HG03159 (cell line): ENCODE data around the gene ADAMTS14.

Experiments used
- ATAC-seq: cut with Tn5 transposase; IDR thresholded peaks from one replicate; pipeline ENCODE4 v1.9.1; 2021; ENCODE audit warnings: mild to moderate bottlenecking, moderate library complexity; ENCODE audit not compliant: unreplicated experiment

ADAMTS14 gene

GRCh38 chr10:70688828-70689227 is 16.5 kb downstream of the ADAMTS14 start:
- no peak for ATAC-seq

DNA sequence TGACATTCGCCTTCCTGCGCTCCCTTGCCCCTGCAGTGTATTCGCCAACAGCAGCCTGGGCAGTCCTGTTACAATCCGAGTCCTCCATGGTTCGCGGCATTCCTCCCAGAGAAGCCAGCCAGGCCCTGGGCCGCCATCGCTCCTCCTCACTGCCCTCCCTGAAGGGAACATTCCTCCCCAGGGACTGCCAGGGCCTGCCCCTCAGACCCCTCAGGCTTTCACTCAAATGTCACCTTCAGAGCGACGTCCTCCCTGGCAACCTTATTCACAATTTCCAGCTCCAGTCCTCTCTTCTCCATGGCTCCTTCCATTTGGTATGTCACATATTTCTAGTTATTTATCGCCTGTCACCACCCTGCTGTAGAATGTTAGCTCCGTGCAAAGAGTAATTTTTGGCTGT is 17.4 kb downstream of the ADAMTS14 start:
- no peak for ATAC-seq

- ATAC-seq, result no peak
Observed at GRCh38 chr10:70690589-70690988, 18.3 kb downstream of the ADAMTS14 start.

DNA sequence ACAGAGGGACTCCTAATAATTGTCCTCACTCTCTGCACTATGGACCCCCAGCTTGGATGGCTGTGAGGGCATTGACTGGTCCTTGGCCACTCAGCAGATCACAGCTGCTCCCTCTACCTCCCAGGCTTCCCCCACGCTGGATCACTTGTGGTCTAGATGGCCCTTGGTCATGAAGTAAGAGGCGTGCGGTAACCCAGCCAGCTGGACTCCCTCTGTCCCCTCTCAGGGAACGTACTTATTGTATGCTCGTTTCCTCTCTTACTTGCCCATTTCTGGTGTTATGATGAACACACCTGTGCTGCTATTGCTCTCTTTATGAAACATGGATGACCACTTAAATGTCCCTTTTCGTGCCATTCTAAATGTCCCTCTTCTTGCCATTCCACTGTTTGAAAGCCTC is 19.3 kb downstream of the ADAMTS14 start:
- ATAC-seq, result no peak

DNA sequence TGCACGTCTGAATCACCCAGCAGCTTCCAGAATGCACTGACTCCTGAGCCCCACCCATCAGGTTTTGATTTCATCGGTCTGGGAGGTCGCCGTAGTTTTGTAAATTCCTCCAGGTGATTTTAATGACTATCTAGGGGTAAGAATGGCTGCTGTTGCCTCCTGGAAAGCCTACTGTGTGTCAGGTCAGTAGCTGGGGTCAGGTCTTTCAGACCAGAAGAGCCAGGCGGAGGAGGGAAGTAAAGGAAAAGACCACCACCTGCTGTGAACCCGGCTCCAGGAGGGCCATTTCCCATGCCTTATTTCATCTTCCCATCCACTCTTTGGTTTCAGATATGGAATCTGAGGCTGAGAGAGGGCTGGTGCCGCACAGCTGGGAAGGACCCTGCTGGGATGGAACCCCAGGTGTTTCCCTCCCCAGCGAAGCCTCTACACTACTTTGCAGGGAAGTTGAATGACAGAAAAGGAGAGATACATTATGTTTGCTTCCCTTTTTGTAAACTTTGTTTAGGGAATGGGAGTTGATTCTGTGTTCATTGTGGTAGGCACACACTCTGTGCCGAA is 19.8 kb downstream of the ADAMTS14 start:
- no peak for ATAC-seq

DNA sequence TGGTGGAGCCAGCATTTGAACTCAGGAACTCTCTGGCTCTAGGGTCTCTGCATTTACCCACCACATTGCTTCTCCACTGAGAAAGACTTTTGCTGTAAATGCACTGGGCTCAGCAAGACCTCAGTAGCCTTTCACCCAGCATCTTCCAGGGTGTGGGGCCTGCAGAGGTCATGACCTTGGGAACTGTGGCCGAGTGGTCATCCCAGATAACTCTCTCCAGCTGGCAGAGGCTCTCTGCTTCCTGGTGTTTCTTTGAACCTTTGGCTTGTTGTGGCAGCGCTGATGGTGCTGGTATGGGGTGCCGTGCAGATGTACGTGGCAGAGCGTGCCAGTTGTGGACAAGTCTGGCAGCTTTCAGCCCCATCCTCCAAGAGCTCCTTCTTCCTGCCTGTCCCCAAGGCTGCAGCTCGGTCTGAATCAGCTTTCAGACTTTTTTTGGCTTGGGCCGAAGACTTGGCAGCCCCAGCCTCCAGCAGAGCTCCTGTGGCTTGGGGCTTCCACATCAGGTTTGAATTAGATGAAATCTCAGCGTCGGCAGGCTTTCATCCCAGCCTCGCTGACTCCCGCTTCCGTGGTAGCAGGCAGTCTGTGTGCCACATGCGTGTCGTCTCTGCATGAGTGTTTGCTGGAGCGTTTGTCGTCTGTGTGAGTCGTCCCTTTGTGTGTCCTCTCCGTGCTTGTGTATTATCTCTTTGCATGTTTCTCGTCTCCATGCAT is 21.5 kb downstream of the ADAMTS14 start:
- no peak for ATAC-seq

DNA sequence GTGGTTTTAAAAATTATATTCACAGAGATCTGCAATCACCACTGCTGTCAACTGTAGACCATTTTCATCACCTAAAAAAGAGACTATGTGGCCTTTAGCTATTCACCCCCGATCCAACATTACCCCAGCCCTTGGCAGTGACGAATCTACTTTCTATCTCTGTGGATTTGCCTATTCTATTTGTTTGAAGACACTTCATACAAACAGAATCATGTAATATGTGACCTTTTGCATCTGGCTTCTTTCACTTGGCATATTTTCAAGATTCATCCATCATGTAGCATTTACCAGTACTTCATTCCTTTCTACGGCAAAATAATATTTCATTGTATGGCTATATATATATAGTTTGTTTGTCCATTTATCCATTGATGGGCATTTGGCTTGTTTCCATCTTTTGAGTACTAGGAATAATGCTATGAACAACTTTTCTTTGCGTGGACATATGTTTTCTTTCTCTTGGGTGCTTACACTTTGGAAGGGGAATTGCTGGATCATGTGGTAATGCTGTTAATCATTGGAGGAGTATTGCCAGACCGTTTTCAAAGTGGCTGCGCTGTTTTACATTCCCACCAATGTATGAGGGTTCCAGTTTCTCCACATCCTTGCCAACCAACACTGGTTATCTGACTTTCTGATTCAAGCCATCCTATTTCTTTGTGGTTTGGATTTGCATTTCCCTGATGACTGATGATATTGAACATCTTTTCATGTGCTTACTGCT is 22.3 kb downstream of the ADAMTS14 start:
- no peak for ATAC-seq

- ATAC-seq, result no peak
Observed at GRCh38 chr10:70695241-70696030, 23.1 kb downstream of the ADAMTS14 start.

- no peak for ATAC-seq
Observed at GRCh38 chr10:70698211-70698610, 25.9 kb downstream of the ADAMTS14 start.

DNA sequence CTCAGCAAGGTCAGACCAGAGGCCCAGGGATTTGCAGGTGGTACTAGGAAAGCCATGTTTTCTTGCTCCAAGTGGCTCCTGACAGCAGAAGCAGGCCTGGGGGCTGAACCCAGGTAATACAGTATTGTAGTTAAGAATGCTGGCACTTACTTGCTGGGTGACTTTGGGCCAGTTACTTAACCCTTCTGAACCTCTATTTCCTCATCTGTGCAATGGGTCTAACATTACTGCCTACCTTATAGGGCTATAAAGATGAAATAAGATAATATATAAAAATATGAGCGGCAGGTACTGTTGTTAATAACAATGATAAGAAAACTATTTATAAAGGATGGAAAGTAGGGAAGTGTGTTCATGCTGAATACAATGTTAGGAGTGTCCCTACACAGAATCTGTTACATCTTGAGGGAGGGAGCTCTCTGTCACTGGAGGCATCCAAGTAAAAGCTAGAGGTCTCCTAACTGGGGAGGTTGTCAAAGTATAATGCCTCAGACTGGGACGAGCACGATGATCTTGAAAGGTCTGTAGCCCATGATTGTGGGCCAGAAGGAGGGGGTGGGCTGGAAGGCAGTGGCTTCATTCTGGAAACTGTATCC is 26.9 kb downstream of the ADAMTS14 start:
- ATAC-seq, result no peak

DNA sequence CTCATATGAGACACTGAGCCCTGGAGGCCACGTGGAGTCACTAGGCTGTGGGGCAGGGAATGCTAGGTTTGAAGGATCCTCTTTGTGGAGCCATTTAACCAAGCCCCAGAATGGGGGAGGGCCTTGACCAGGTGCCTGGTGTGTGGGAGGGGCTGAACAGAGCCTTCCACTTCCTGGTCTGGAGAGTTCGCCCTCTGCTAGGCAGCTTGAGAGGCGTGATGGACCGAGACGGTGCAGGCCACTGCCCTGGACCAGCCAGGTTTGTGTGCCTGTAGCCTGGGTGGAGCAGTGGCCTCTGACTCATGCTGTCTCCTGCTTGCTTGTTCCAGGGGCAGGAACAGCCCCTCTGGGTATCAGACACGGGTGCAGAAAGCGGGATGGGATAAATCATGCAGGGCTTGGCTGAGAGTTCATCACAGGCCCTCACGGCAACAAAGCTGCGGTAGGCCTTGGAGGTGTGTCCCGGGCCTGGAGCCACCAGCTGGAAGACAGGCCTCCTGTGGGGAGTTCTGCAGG is 27.4 kb downstream of the ADAMTS14 start:
- no peak for ATAC-seq

- no peak for ATAC-seq
Observed at GRCh38 chr10:70702190-70702763, 30.0 kb downstream of the ADAMTS14 start.

- ATAC-seq, result no peak
Observed at GRCh38 chr10:70704211-70704610, 31.9 kb downstream of the ADAMTS14 start.

- no peak for ATAC-seq
Observed at GRCh38 chr10:70705121-70705861, 33.0 kb downstream of the ADAMTS14 start.

GRCh38 chr10:70711177-70711576 is 38.9 kb downstream of the ADAMTS14 start:
- ATAC-seq, result no peak

- ATAC-seq, result no peak
Observed at GRCh38 chr10:70711911-70712310, 39.6 kb downstream of the ADAMTS14 start.

DNA sequence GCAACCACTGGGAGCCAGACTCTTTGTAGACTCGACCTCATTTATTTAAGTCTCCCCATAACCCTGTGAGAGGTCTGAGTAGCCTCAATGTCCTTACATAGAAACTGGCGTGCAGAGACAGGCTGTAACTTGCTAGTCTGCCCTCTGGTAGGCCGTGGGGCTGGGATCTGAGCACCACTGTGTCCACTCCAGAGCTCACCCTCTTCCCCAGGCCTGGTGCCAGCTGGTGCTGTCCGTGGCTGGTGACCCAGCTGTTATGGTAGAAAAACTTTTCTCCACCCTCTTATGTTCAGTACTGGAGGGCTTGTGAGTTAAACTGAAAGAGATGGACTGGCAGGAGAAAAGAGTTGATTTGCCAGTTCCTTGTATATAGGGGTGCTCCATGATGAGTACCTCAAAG is 41.9 kb downstream of the ADAMTS14 start:
- no peak for ATAC-seq

- no peak for ATAC-seq
Observed at GRCh38 chr10:70714951-70715350, 42.6 kb downstream of the ADAMTS14 start.

- ATAC-seq, result no peak
Observed at GRCh38 chr10:70715853-70716795, 43.8 kb downstream of the ADAMTS14 start.
